ENCODE measurements around the gene HAUS5.

HAUS5 gene

DNA sequence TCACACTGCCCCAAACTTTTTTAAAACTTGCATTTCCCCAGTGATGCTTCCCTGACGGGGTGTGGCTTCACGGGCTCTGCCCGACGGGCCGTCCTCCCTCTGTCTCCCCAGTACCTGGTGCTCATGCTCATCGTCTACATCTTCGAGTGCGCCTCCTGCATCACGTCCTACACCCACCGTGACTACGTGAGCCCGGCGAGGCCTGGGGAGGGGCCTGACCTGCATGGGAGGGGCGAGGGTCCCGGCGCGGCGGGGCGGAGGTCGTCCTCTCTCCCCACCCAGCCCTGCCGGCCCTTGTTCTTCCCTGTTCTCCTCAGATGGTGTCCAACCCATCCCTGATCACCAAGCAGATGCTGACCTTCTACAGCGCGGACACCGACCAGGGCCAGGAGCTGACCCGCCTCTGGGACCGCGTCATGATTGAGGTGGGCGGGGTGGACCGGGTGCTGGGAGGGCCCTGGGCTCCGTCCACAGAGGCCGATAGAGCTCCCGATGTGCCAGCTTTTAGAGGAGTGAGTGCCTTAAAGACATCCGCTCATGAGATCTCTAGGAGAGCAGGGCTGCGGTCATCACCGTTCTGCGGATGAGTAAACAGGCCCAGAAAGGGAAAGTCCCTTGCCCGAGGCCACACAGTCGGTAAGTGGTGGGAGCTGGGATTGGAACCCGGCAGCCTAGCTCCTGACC, 60.7 kb downstream of the HAUS5 start:
- TF ChIP-seq, protein P1, sequence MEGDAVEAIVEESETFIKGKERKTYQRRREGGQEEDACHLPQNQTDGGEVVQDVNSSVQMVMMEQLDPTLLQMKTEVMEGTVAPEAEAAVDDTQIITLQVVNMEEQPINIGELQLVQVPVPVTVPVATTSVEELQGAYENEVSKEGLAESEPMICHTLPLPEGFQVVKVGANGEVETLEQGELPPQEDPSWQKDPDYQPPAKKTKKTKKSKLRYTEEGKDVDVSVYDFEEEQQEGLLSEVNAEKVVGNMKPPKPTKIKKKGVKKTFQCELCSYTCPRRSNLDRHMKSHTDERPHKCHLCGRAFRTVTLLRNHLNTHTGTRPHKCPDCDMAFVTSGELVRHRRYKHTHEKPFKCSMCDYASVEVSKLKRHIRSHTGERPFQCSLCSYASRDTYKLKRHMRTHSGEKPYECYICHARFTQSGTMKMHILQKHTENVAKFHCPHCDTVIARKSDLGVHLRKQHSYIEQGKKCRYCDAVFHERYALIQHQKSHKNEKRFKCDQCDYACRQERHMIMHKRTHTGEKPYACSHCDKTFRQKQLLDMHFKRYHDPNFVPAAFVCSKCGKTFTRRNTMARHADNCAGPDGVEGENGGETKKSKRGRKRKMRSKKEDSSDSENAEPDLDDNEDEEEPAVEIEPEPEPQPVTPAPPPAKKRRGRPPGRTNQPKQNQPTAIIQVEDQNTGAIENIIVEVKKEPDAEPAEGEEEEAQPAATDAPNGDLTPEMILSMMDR (IDR thresholded peaks at IDR 0.05), result no peak
- H3K4me1 ChIP-seq, result no peaks in the 10 kb centered on the region
- no peak overlapping the region for H3K4me3 ChIP-seq (ENCODE audit: low read depth, low read length)

More for the DNA sequence above, 60.7 kb downstream of the HAUS5 start:
- Histone ChIP-seq H3K36me3 (ENCODE audit: control insufficient read depth, insufficient read depth, low read length) (no peaks in the 10 kb centered on the region), H3K9ac (no peak overlapping the region), H3K4me2 (ENCODE audit: low read length) (peak overlapping the region; percentile 18), H3K79me2 (no peaks in the 10 kb centered on the region), H3K27me3 (ENCODE audit: control insufficient read depth, insufficient read depth, low read length) (no peaks in the 10 kb centered on the region), H2AFZ (peak overlapping the region; percentile 75), H3K27ac (no peak overlapping the region), H3K9me3 (ENCODE audit: control insufficient read depth, low read length) (no peaks in the 10 kb centered on the region)
